ENCODE measurements around the gene AOC2. TPM values are rescaled to one million over a fixed set of nuclear protein-coding genes. Genes with fewer than 3 reads are reported as not detected.

Gene AOC2
- total RNA-seq, 1 donor from 2014 or later, result 5.0 TPM

Small RNA genes within 50 kb of the gene (microRNA-seq; reads per million reads assigned to microRNA genes)
- 2.7 reads per million, percentile 3 among the genes with 10 or more reads in this experiment for gene MIR6781

Other genes with a start within 250 kb of the AOC2 start
- 54.3 and 60.9 TPM in 2 replicates for gene RETREG3, start 235.2 kb upstream of the AOC2 start, total RNA-seq
- 47.2 and 51.0 TPM in 2 replicates for gene TUBG1, start 234.9 kb upstream of the AOC2 start, total RNA-seq
- gene TUBG2, start 185.3 kb upstream of the AOC2 start, total RNA-seq, result 14.4 and 16.6 TPM in 2 replicates
- 14.1 and 14.5 TPM in 2 replicates for gene PLEKHH3, start 167.6 kb upstream of the AOC2 start, total RNA-seq
- 0.65 and 0.84 TPM in 2 replicates for gene CCR10, start 162.7 kb upstream of the AOC2 start, total RNA-seq
- gene CNTNAP1, start 162.0 kb upstream of the AOC2 start, total RNA-seq, result 11.4 and 16.4 TPM in 2 replicates
- 15.2 and 16.9 TPM in 2 replicates for gene EZH1, start 99.5 kb upstream of the AOC2 start, total RNA-seq
- gene RAMP2, start 83.4 kb upstream of the AOC2 start, total RNA-seq, result 6.1 and 6.8 TPM in 2 replicates
- gene VPS25, start 71.1 kb upstream of the AOC2 start, total RNA-seq, result 49.5 and 53.2 TPM in 2 replicates
- gene WNK4, start 64.0 kb upstream of the AOC2 start, total RNA-seq, result 22.8 and 34.8 TPM in 2 replicates
- gene COA3, start 45.9 kb upstream of the AOC2 start, total RNA-seq, result 31.8 and 34.3 TPM in 2 replicates
- not detected in 2 replicates for gene CNTD1, start 45.7 kb upstream of the AOC2 start, total RNA-seq
- gene BECN1, start 20.3 kb upstream of the AOC2 start, total RNA-seq, result 79.8 and 87.6 TPM in 2 replicates
- gene PSME3, start 11.2 kb upstream of the AOC2 start, total RNA-seq, result 131 and 152 TPM in 2 replicates
- gene AOC3, start 6.6 kb downstream of the AOC2 start, total RNA-seq, result 1.1 and 1.5 TPM in 2 replicates
- not detected in 2 replicates for gene G6PC1, start 56.2 kb downstream of the AOC2 start, total RNA-seq
- 42.8 and 45.2 TPM in 2 replicates for gene AARSD1, start 119.9 kb downstream of the AOC2 start, total RNA-seq
- gene PTGES3L, start 135.5 kb downstream of the AOC2 start, total RNA-seq, result 5.1 and 5.8 TPM in 2 replicates
- 13.2 and 13.8 TPM in 2 replicates for gene RUNDC1, start 136.0 kb downstream of the AOC2 start, total RNA-seq
- 993 and 1,032 TPM in 2 replicates for gene RPL27, start 153.8 kb downstream of the AOC2 start, total RNA-seq
- gene IFI35, start 162.2 kb downstream of the AOC2 start, total RNA-seq, result 60.5 and 72.8 TPM in 2 replicates
- 348 and 413 TPM in 2 replicates for gene VAT1, start 177.8 kb downstream of the AOC2 start, total RNA-seq
- 1.3 and 2.3 TPM in 2 replicates for gene RND2, start 180.7 kb downstream of the AOC2 start, total RNA-seq